Cardiac septum (tissue), 1 donor: ENCODE measurements around the gene TMOD4. TPM values are rescaled to one million over a fixed set of nuclear protein-coding genes. Genes with fewer than 3 reads are reported as not detected.
A peak's percentile ranks its signal among the peaks of the same experiment; 100 is the strongest.

Source experiments
- DNase-seq: peaks from one replicate; pipeline ENCODE4 v3.0.0-alpha.2; 2020; ENCODE audit warnings: low spot score
- intact Hi-C: fragments of 100-400 bp; cut with DNase I; formaldehyde crosslinking; loops from one replicate; pipeline ENCODE4 v1.14.0; 2022
- total RNA-seq: library from RNA; stranded (reverse); fragmentation: NEBNext Ultra II Directional; extraction: Animal tissue kit (Norgen Biotek cat#: 25700); gene quantifications from one replicate; pipeline ENCODE4 v1.2.1, GENCODE V29; 2021
- donor health status: DM: no; HTN: no; CAD: no.

The TMOD4 gene
- total RNA-seq, 1 donor from 2014 or later: not detected

DNA sequence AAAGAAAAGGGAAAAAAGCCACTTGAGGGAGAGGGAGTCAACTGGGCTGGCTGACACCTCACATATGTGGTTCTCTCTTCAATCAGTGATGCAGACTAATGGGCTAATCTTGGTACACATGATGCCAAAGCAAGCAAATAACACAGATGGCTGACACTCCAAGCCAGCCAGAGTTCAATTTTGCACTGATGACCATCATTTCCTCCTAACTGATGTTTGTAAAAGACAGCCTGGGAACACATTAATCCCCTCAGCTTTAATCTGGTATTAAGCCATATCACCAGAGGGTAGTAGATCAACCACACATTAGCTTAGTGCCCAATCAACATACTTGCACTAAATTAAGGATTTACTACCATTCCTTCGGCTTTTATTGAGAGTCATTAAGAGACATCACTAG, 11.4 kb upstream of the TMOD4 start:
- intact Hi-C loops: no loop called here
- no peak for DNase-seq

DNA sequence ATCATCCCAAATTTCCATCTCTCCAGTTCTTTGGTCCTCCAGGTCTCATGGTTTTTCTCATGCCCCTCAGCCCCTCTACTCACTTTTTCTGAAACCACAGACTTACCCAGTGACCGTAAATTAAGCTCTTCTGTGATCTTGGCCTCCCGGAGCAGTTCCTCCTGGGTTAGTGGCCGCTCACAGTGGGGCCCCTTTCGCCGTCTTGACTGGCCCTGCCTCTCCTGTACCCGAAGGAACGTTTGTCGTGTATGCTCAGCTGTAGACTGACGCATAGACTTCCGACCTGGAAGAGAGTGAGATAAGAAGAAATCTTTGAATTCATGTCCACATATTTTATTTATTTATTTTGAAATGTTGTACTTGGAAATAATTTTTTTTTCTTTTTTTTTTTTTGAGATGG, 8.4 kb upstream of the TMOD4 start:
- intact Hi-C loops: no loop called here

DNA sequence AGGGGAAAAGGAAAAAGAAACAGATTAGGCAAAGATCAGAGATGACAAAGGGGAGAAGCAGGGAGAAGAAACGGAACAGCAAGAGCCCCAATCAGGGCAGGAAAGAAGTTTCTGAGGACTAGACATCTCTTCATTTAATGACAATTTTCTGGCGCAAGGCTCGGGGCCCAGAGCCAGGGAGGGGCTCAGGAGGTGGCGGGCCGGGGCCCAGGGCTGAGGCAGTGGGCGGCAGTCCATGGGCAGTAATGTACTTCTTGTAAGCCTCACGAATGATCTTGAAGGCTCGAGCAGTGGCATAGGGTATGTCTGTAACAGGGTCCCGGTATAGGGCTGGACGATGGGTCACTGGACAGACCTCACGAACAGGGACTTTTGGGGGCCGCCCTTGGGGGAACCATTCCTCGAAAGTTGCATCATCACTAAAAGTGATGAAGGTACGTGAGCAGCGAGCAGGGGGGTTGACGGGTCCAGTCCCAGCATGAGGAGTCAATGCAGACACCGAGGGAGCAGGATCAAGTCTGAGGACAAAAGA, 799 bp upstream of the TMOD4 start:
- intact Hi-C loops: no loop called here
- no peak for DNase-seq

More for the DNA sequence above, 8.4 kb upstream of the TMOD4 start:
- DNase-seq: no peak

DNA sequence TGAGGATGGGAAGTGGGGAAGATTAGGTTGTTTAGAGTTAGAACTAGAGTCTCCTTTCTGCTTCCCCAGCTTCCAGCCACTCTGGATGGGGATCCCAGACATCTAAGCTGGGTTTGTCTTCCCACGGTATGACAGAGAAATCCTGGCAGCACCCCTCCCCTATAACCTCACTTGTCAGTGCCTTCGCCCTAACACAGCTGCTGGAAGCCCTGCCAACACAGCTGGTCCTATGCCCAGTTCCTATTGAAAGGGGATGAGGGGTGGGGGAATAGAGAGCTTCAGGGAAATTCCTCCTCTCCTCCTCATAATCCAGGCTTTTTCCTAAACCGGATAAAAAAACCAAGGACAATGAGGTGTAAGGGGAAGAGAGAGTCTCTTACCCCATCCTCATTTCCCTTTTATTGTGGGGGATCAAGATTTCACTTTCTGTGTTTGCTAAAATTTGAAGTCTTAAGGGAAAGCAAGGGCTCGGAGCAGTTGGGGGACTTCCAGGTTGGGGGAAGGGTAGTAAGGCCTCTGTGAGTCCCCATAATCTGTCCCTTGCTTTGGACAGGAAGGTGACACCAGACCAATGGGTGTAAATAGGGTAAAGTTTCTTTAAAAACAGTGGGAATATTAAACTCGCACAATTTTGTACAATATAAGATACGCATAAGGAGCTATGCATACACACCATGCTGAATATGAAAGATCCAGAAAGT, 590 bp downstream of the TMOD4 start:
- intact Hi-C loops: no loop called here
- DNase-seq: no peak

DNA sequence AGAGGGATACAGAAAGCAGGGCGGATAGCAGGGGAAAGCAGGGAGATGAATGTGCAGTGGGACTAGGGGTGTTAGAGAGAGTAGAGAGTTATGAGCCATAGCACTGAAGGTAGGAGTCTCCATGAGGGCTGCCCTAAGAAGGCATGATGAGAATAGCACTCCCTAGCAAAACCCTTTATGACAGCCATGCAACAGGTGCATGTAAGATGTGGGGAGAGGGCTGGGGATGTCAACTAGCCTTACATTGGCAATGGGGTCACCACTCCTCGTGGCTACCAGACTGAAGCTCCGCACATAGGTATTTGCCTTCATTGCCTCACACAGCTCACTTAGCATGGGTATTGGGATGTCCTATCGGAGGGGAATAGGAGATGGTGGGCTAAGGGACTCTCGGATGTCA, 4.6 kb downstream of the TMOD4 start:
- intact Hi-C loops: no loop called here
- no peak for DNase-seq

DNA sequence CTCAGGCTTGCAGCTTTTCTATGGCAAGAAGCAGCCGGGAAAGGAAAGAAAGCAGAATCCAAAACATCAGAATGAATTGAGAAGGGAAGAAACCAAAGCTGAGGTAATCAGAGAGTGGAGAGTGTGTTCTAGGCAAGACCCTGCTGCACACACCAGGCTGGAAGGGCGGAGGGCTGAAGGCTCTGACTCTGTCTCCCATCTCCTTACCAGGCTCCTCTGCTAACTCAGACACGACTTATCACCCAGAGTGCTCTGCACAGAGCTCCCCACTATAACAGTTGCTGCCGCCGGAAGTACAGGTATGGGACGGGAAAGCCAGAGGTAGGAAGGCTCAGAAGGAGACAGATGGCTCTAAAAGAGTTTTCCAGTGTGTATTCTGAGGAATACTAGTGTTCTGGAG, 8.7 kb downstream of the TMOD4 start:
- intact Hi-C loops: loop anchor here (5.0 kb wide), 1 partner anchor 160 kb away; the partner anchor contains the start of gene PI4KB
- no peak for DNase-seq

DNA sequence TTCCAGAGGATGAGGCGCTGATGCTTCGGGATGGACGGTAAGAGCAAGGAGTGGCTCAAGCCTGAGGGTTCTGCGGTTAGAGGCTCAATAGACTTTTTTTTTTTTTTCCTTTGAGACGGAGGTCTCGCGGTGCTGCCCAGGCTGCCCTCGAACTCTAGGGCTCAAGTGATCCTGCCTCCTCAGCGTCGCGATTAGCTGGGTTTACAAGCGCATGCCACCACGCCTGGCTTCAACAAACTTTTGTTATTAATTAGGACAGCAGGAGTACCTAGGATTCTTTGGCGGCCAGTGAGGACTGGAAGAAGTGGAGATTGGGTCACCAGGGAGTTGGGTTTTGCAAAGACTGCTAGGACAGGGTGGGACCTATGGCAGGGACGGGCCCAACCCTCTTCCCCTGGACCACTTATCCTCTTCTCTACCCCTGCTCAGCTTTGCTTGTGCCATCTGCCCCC, 9.2 kb downstream of the TMOD4 start:
- intact Hi-C loops: loop anchor here (5.0 kb wide), 1 partner anchor 161 kb away; the partner anchor contains the start of gene PI4KB
- DNase-seq: no peak

DNA sequence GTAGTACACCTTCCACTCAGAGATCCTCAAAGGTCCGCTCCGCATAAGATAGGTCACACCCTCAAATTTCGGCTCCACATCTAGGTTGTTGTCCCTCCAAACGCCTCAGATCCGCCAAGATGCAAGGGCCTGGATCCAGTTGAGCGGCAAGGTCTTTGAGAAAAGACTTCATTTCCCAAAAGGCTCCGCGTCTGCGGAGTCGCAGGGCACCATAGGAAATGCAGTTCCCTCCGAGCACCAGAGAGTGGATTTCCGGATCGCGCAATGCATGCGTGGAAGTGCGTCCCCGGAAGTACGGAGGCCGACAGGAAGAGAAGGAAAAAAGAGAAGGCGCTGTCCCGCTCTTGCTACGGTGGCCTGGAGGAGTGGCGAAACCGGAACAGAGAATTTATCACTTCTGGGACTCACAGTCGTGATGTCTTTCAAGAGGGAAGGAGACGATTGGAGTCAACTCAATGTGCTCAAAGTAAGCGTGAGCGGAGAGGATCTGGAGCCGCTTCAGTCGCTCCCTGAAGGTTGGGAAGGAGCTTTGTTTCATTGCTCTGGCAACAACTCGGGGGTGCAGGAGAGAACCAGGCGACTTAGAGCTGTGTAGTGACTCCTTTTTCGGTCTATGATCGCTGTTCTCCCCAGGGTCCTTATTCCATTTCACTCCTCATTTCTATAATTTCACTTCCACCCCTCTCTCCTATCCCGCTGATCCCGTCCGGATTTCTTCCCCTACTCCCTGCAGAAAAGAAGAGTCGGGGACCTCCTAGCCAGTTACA, 9.9 kb downstream of the TMOD4 start, which contains the start of the genes LYSMD1 and SCNM1:
Gene LYSMD1 (minus strand): TSS at position 165 of the 767 bp plus-strand sequence. CDS start 644 bp downstream, outside the sequence.
Gene SCNM1 (plus strand): TSS at position 407 of the 767 bp plus-strand sequence. CDS start 9 bp downstream, at position 416.
- intact Hi-C loops: loop anchor here (5.0 kb wide), 1 partner anchor 161 kb away; the partner anchor contains the start of gene PI4KB
- DNase-seq: peak; percentile 99

DNA sequence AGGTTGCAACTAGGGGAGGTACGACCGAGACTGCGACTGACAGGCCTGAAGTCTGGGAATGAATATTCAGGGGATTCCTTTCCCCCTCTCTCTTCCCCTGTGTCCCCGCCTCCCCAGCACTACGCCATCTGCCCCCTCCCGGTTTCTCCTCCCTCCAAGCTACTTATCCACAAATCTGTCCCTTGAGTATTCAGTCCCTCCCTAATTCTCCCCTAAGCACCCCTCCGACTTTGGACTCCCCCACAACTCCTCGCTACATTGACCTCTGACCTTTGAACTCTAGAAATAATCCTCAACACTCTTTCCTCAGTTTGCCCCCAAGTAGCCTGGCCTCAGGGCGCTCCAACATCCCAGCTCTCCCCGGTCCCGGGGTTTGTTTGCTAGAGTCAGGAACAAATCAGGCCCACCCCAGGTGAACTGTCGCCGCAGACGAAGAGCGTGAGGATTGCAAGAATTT, 10.5 kb downstream of the TMOD4 start:
- DNase-seq: no peak
- intact Hi-C loops: loop anchor here (5.0 kb wide), 1 partner anchor 162 kb away; the partner anchor contains the start of gene PI4KB

DNA sequence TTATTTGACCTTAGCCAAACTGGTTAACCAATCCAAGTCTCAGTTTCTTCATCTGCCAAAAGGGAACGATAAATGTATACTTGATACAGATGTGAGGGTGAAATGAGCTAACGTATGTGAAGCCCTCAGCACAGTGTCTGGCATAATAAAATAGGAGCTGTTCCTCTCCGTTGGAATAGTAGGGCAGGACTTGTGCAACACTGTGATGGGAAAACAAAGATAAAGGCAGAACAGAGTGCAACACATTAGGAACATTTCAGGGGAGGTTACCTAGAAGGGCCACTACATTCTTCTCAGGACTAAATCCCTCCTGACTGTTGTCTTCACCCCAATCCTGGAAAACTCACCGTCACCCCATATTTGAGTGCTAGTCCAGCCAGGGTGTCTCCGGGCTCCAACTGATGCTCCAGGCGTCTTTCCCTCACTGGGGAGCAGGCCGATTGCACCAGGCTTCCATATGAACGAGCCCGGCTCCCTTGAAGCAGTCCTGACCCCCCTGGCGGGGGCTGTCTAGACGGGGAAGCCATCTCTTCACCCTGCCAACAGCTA, 11.0 kb downstream of the TMOD4 start:
- DNase-seq: no peak
- intact Hi-C loops: loop anchor here (5.0 kb wide), 1 partner anchor 162 kb away; the partner anchor contains the start of gene PI4KB

DNA sequence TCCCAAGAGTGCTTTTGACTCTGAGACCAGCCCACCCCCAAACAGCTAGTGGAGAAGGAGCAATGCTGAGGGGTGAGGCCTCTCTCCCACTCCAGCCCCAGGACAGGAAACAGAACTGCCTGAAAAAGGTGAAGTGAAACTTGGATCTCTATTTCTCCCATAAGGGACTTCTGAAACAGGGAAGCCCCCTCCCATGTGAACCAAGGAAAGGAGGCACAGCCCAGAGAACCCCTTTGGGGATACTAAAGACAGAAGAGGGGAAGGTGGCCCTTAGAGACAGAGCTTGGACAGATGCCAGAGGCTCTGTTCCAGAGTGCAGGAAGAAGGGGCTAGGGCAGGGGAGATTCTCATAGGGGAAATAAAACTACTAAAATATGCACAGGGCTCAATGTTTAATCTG, 16.4 kb downstream of the TMOD4 start:
- intact Hi-C loops: no loop called here

DNA sequence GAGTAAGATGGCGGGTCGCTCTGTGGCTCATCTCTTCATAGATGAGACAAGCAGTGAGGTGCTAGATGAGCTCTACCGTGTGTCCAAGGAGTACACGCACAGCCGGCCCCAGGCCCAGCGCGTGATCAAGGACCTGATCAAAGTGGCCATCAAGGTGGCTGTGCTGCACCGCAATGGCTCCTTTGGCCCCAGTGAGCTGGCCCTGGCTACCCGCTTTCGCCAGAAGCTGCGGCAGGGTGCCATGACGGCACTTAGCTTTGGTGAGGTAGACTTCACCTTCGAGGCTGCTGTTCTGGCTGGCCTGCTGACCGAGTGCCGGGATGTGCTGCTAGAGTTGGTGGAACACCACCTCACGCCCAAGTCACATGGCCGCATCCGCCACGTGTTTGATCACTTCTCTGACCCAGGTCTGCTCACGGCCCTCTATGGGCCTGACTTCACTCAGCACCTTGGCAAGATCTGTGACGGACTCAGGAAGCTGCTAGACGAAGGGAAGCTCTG, 17.0 kb downstream of the TMOD4 start:
- DNase-seq: no peak
- intact Hi-C loops: no loop called here

More for the DNA sequence above, 16.4 kb downstream of the TMOD4 start:
- DNase-seq: no peak

DNA sequence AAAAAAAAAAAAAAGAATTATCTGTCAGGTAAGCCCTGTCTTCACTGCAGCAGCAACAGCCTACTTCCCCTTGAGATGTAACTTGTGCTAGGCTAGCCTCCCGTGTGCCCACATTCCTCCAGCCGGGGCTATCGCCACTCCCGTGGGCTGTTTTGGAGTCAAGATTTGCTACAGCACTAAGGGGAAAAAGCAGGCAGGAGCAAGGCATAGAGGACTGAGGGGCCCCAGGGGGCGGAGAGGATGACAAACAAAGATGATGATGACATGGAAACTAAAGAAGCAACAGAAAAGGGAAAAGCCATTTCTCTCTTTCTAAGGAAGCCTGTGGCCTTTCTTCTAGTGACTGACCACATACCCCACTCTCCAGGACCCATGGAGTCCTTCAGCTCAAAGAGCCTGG, 17.5 kb downstream of the TMOD4 start:
- DNase-seq: no peak
- intact Hi-C loops: no loop called here

DNA sequence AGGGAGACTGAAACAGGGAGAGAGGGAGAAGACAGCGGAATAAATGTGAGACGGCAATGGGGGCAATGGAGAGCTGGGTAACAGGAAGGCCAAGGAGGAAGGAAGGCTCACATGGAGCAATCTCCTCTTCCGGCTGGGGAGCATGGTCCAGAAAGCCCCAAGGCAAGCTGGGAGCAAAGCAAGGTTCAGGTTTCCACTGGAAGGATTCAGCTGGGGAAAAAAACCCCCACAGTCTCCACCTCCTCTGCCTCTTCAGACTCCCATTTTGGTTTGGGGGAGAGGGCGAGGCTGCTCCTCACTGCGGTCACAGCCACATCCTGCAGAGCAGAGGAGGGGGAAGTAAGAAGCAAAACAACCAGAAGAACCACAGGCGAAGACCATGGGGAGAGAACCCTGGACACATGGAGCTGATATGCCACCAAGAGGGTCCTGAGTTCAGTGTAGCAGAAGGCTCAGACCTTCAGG, 18.7 kb downstream of the TMOD4 start:
- DNase-seq: peak; percentile 87
- intact Hi-C loops: loop anchor here (2.0 kb wide), 1 partner anchor 56 kb away; no protein-coding TSS in a partner anchor

DNA sequence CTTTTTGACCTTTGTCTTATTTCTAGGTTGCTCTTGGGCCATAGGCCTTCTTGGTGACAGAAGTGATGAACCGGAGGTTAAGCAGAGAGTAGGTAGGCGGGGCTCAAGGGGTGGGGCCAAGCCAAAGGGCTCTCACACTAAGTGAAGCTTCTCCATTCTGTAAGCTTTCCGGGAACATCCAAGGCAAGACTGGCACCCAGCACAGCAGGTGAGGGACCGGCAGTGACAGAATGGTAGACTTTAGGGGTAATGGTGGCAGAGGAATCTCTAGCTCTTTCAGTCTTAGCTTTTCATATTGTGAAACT, 19.3 kb downstream of the TMOD4 start, which contains the start of gene TNFAIP8L2:
Gene TNFAIP8L2 (plus strand): TSS at position 135 of the 305 bp plus-strand sequence. CDS start 2,049 bp downstream, outside the sequence.
- intact Hi-C loops: loop anchor here (2.0 kb wide), 1 partner anchor 56 kb away; no protein-coding TSS in a partner anchor
- DNase-seq: peak; percentile 89

DNA sequence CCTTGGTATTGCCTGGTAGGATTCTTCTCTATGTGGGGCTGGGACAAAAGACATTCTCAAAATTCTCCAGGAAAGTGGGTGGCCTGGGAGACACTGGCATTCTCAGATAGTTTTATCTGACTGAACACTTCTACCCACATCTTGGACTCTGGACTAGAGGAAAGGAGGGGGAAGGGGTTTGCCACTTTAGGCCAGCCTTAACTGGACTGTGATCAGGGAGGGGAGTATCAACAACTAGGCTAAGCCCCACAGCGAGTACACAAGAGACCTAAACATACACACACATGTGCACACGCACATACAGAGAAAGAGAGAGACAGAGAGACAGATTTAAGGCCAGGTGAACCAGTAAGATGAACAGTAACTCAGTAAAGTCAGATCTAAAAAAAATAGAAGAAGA, 28.1 kb downstream of the TMOD4 start:
- intact Hi-C loops: loop anchor here (5.0 kb wide), 2 partner anchors 75 to 125 kb away; partner anchors contain the start of gene GABPB2
- no peak for DNase-seq

DNA sequence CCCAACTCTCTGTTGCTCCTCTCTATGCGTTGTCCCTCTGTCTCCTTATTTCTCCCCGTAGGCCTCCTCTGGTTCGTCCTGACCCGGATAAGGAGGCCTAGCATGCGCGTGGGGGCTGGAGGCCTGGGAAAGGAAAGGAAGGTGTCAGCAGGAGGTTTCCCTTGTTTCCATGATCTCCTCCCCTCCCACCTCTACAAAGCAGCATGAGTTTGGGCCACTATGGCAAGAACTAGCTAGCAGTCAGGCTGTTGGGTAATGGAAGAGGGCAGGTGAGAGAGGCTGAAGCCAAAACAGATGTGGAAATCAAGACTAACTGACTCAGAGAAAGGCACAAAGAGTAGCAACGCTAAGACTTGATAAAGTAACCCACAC, 28.7 kb downstream of the TMOD4 start:
- intact Hi-C loops: loop anchor here (5.0 kb wide), 2 partner anchors 75 to 125 kb away; partner anchors contain the start of gene GABPB2
- DNase-seq: no peak

DNA sequence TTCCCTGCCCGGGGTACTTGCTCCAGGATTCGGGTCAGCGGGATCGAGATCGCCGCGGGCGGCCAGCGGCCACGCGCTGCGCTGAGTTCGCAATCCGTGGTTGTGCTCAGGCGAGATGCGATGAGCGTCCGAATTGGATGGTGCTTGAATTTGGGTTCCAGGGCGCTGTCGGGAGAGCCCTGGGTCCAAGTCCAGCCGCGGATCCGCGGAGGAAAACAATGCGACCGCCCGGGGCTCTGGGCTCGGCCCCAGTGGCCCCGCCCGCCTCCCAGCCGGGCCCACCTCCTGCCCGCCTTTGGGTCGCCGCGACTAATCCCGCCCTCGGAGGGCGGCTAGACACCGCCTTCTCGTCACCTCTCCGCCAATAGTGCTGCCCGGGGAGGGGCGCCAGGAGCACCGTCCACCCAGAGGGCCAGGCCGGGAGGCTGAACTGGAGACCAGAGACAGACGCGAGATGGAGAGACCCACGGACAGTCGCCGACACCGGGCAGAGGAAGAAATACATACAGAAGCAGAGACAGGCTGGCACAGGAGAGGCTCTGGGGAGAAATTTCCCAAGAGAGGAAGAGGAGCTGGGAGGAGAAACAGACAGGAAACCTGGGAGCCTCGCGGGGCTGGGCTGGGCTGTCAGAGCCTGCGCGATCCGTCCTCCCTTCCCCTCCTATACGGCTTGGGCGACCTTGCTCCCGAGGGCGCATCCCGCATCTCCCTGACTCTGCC, 29.2 kb downstream of the TMOD4 start, which contains the start of gene SEMA6C:
Gene SEMA6C (minus strand): TSS at position 220 of the 720 bp plus-strand sequence. CDS start 4,010 bp downstream, outside the sequence.
- intact Hi-C loops: loop anchor here (5.0 kb wide), 2 partner anchors 74 to 124 kb away; partner anchors contain the start of gene GABPB2
- peak; percentile 100 for DNase-seq
